Progenitor cell of endocrine pancreas (in vitro differentiated cells): ENCODE results near the gene FBXO48. TPM values are rescaled to one million over a fixed set of nuclear protein-coding genes. Genes with fewer than 3 reads are reported as not detected.

Experiments used
- DNase-seq: peaks from one replicate; pipeline ENCODE4 v3.0.0; 2021; ENCODE audit warnings: low spot score; ENCODE audit not compliant: unreplicated experiment
- H3K27ac Mint-ChIP-seq: 2 replicates; pipeline ENCODE4 v1.8.0; 2021; ENCODE audit warnings: mild to moderate bottlenecking, moderate library complexity, mixed read lengths
- H3K27me3 Mint-ChIP-seq: 2 replicates; pipeline ENCODE4 v1.8.0; 2021; ENCODE audit warnings: mixed read lengths
- H3K36me3 Mint-ChIP-seq: 2 replicates; pipeline ENCODE4 v1.8.0; 2022; ENCODE audit warnings: mixed read lengths; ENCODE audit not compliant: insufficient read depth
- H3K4me1 Mint-ChIP-seq: 2 replicates; pipeline ENCODE4 v1.8.0; 2021; ENCODE audit warnings: low read depth, mixed read lengths
- H3K4me3 Mint-ChIP-seq: 2 replicates; pipeline ENCODE4 v1.8.0; 2021; ENCODE audit warnings: low read depth, mild to moderate bottlenecking, moderate library complexity, mixed read lengths
- H3K9me3 Mint-ChIP-seq: 2 replicates; pipeline ENCODE4 v1.8.0; 2021; ENCODE audit warnings: low read depth, mixed read lengths
- total RNA-seq: library from RNA; stranded (reverse); gene quantifications from 2 replicates; pipeline ENCODE4 v1.2.1, GENCODE V29; 2021
- TF ChIP-seq, protein P1 (sequence below): fragments of 200-600 bp; sonication (generic); IDR thresholded peaks from one replicate; pipeline ENCODE4 v1.5.0; 2021; ENCODE audit warnings: antibody characterized with exemption, mild to moderate bottlenecking; ENCODE audit not compliant: unreplicated experiment

Gene FBXO48
- total RNA-seq, 1 donor from 2014 or later, result 1.5 TPM

- DNase-seq, result no peak
- no peak overlapping the region for H3K27ac Mint-ChIP-seq
- H3K36me3 Mint-ChIP-seq, result no peaks in the 10 kb centered on the region
- TF ChIP-seq, protein P1, sequence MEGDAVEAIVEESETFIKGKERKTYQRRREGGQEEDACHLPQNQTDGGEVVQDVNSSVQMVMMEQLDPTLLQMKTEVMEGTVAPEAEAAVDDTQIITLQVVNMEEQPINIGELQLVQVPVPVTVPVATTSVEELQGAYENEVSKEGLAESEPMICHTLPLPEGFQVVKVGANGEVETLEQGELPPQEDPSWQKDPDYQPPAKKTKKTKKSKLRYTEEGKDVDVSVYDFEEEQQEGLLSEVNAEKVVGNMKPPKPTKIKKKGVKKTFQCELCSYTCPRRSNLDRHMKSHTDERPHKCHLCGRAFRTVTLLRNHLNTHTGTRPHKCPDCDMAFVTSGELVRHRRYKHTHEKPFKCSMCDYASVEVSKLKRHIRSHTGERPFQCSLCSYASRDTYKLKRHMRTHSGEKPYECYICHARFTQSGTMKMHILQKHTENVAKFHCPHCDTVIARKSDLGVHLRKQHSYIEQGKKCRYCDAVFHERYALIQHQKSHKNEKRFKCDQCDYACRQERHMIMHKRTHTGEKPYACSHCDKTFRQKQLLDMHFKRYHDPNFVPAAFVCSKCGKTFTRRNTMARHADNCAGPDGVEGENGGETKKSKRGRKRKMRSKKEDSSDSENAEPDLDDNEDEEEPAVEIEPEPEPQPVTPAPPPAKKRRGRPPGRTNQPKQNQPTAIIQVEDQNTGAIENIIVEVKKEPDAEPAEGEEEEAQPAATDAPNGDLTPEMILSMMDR, result no peak
- peaks cover 7% of the 10 kb centered on the region for H3K4me1 Mint-ChIP-seq
- peaks cover 26% of the 10 kb centered on the region for H3K27me3 Mint-ChIP-seq
- no peak overlapping the region for H3K4me3 Mint-ChIP-seq
- H3K9me3 Mint-ChIP-seq, result no peaks in the 10 kb centered on the region
These were observed 53.6 kb downstream of the FBXO48 start for GRCh38 chr2:68413466-68413865.

DNA sequence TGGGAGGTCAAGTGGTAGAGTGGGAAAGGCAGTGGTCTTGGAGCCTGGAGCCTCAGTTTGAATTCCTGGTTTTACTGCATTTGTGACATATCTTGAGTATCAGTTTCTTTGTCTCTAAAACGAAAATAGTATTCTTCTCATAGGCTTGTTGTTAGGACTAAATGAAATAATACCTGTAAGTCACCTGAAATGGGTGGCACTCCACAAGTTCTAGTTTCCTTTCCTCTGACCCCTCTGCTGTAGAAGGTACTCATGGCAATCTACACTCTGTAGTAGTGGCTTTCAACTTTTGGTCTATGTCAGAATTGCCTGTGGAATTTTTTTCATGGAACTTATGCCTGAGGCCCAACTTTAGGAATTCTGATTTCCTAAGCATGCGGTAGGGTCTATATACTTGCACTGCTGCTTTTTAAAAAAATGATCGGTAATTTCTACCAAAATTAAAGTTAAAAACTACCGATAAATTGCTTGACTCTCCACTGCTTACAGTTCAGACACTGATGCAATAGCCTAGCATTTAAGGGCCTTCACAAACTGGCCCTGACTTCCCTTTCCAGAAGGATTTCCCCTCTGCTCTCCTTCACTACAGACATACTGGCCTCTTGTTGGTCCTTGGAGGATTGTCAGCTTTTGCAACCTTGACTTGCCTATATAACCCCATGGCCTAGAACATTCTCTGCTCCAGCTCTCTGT lies 54.8 kb downstream of the FBXO48 start:
- H3K27me3 Mint-ChIP-seq, result peaks cover 19% of the 10 kb centered on the region
- H3K27ac Mint-ChIP-seq, result no peak overlapping the region
- DNase-seq, result no peak
- no peaks in the 10 kb centered on the region for H3K36me3 Mint-ChIP-seq
- TF ChIP-seq, protein P1, result no peak
- H3K9me3 Mint-ChIP-seq, result peaks cover 2% of the 10 kb centered on the region
- no peak overlapping the region for H3K4me3 Mint-ChIP-seq
- H3K4me1 Mint-ChIP-seq, result peaks cover 7% of the 10 kb centered on the region

DNA sequence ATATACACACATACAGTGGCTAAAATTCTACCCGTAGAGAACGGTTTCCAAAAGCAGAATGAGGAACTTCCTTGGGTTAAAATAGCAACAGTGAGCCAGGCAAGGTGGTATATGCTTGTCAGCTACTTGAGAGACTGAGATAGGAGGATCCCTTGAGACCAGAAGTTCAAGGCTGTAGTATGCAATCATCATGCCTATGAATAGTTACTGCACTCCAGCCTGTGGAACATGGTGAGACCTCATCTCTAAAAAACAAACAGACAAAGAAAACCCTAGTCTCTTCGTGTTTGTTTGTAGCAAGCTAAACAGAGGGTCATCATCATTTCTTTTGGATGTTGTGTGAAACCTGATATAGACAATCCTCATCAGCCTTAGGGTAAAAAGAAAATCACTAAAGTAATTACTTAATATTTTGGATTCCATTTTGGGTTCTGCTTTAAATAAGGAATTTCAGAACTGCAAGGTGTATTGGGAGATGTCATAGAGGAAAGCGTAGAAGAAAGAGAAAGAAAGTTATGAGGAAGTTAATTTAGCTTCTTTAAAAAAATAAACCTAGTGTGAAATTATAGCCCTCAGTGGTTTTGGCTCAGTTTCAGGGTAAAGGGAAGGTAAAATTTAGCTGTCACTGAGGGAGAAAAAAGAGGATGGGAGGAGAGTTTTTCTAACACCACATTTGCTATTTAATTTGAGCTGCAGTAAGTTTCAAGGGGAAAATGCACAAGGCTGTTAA lies 55.5 kb downstream of the FBXO48 start:
- TF ChIP-seq, protein P1, result no peak
- H3K27ac Mint-ChIP-seq, result no peak overlapping the region
- no peak for DNase-seq
- H3K27me3 Mint-ChIP-seq, result peaks cover 18% of the 10 kb centered on the region
- H3K36me3 Mint-ChIP-seq, result no peaks in the 10 kb centered on the region
- peaks cover 2% of the 10 kb centered on the region for H3K9me3 Mint-ChIP-seq
- no peak overlapping the region for H3K4me3 Mint-ChIP-seq
- H3K4me1 Mint-ChIP-seq, result peaks cover 6% of the 10 kb centered on the region

Other genes starting within 250 kb of the FBXO48 start
- 44.1 and 48.5 TPM in 2 replicates for gene PPP3R1, start 214.8 kb downstream of the FBXO48 start, total RNA-seq
- not detected in 2 replicates for gene CNRIP1, start 147.3 kb downstream of the FBXO48 start, total RNA-seq
- 0.10 TPM in 1 of 2 replicates, not detected in the other for gene PLEK, start 102.0 kb downstream of the FBXO48 start, total RNA-seq
- 10.6 and 11.6 TPM in 2 replicates for gene APLF, start 291 bp upstream of the FBXO48 start, total RNA-seq
- 0.09 and 0.12 TPM in 2 replicates for gene PROKR1, start 176.3 kb upstream of the FBXO48 start, total RNA-seq